ENCODE results near the gene PATE3. TPM values are rescaled to one million over a fixed set of nuclear protein-coding genes. Genes with fewer than 3 reads are reported as not detected.

Gene PATE3
- total RNA-seq (2021; ENCODE audit: unreplicated experiment) (not detected), Bru-seq, nascent RNA (not detected), BruChase-seq, experiment 1, labeled RNA remaining after a 2-hour chase (not detected), BruChase-seq, experiment 2, labeled RNA remaining after a 6-hour chase (not detected)
- polyA plus RNA-seq (2012; ENCODE audit: insufficient read length): 0.17 TPM
- long read RNA-seq: 0 reads

- Histone ChIP-seq H3K4me1 (ENCODE audit: control insufficient read depth, insufficient read depth, low read length) (no peaks in the 10 kb centered on the region), H3K9me3 (ENCODE audit: control insufficient read depth, insufficient read depth, low read depth, low read length) (no peaks in the 10 kb centered on the region), H3K27ac (ENCODE audit: low read length) (no peak within 1 kb of the TSS), H3K36me3 (ENCODE audit: control insufficient read depth, insufficient read depth, low read length) (no peaks in the 10 kb centered on the region), H3K27me3 (ENCODE audit: control insufficient read depth, insufficient read depth, low read length) (no peaks in the 10 kb centered on the region), H3K4me3 (ENCODE audit: low read depth in 2 of 2, low read length in 2 of 2) (no peak within 1 kb of the TSS)
- in situ Hi-C loops (cut with HindIII; ENCODE audit: low pct_unique_long_range_greater_than_20kb, low sequenced_read_pairs) (no loop called here), intact Hi-C loops (cut with micrococcal nuclease; ENCODE audit: unreplicated experiment) (no loop called here)
- POLR2A ChIA-PET: no interaction called here
- DNase-seq (ENCODE audit: low read depth, low spot score) (no peak), ATAC-seq (no peak)
- CTCF ChIA-PET: no interaction called here
- TF ChIP-seq CTCF (IDR thresholded peaks at IDR 0.05) (no peak), TCF7L2 (IDR thresholded peaks at IDR 0.05; ENCODE audit: low read depth, low read length) (no peak), POLR2AphosphoS5 (IDR thresholded peaks at IDR 0.05; ENCODE audit: low read depth, low read length) (no peak), REST (IDR thresholded peaks at IDR 0.05; ENCODE audit: insufficient read depth in 1 of 2, low read depth in 2 of 2, low read length in 1 of 2) (no peak), SIN3A (IDR thresholded peaks at IDR 0.05; ENCODE audit: borderline replicate concordance, insufficient read depth, low read depth, low read length) (no peak)
- no TSS peak for BruUV-seq (replicated peaks)
Observed at GRCh38 chr11:125787827-125788226, at the start of gene PATE3. Gene PATE3 (plus strand): TSS chr11:125788127. CDS start chr11:125788152, 25 bp downstream.

GRCh38 chr11:125740617-125741016 is 47.3 kb upstream of the PATE3 start:
- TF ChIP-seq CTCF (IDR thresholded peaks at IDR 0.05): no peak
- no peak for TF ChIP-seq TCF7L2 (IDR thresholded peaks at IDR 0.05; ENCODE audit: low read depth, low read length)
- no peak for TF ChIP-seq REST (IDR thresholded peaks at IDR 0.05; ENCODE audit: insufficient read depth in 1 of 2, low read depth in 2 of 2, low read length in 1 of 2)
- no peak for TF ChIP-seq POLR2AphosphoS5 (IDR thresholded peaks at IDR 0.05; ENCODE audit: low read depth, low read length)
- TF ChIP-seq SIN3A (IDR thresholded peaks at IDR 0.05; ENCODE audit: borderline replicate concordance, insufficient read depth, low read depth, low read length): no peak
- no peak overlapping the region for H3K27ac ChIP-seq (ENCODE audit: low read length)
- POLR2A ChIA-PET: no interaction called here
- intact Hi-C loops (cut with micrococcal nuclease; ENCODE audit: unreplicated experiment): no loop called here
- DNase-seq (ENCODE audit: low read depth, low spot score) (no peak), ATAC-seq (no peak)
- no peaks in the 10 kb centered on the region for H3K4me1 ChIP-seq (ENCODE audit: control insufficient read depth, insufficient read depth, low read length)
- H3K27me3 ChIP-seq (ENCODE audit: control insufficient read depth, insufficient read depth, low read length): peaks cover 6% of the 10 kb centered on the region
- no peak overlapping the region for H3K4me3 ChIP-seq (ENCODE audit: low read depth in 2 of 2, low read length in 2 of 2)
- CTCF ChIA-PET: no interaction called here
- H3K36me3 ChIP-seq (ENCODE audit: control insufficient read depth, insufficient read depth, low read length): no peaks in the 10 kb centered on the region
- no peaks in the 10 kb centered on the region for H3K9me3 ChIP-seq (ENCODE audit: control insufficient read depth, insufficient read depth, low read depth, low read length)
- in situ Hi-C loops (cut with HindIII; ENCODE audit: low pct_unique_long_range_greater_than_20kb, low sequenced_read_pairs): no loop called here
- BruUV-seq (replicated peaks): no TSS peak

All from Panc1 (cell line).